ENCODE results near the gene FOXK1.
A peak's percentile ranks its signal among the peaks of the same experiment; 100 is the strongest.
"Not testable (repeated sequence)": the region's sequence is repeated elsewhere in the genome, so short reads cannot be mapped to it uniquely, and the experiment has no call there.

Gene FOXK1

DNA sequence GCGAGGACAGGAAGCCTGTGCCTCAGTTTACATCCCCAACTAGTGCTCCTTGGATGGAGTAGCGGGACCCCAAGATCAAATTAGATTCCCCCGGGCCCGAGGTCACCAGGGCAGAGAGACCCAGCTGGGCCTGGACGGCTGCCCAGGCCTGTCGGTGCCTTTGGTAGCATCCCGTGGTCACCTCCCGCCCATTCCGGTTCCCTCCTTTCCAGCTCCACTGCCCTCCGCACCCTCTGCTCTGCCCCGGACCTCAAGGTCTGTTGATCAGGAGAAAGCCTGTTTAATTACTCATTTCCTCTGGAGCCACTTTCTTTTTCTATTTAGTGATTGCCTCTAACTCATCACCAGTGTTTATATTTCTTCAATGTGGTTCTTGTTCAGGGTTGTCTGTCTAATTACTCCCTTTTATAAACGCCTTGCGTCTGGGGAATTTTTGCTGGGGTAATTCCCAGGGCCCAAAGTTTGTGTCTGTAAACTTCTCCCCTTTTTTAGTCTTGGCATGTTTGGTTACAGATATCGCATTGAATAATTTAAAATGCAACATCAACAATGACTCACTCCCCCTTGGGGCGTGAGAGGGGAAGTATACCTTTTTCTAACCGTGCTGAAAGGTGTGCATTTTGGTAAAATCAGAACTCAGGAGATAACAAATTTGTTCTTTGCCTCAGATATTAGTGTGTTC lies 1.9 kb downstream of the FOXK1 start:
- Mint-ChIP-seq H3K4me1 (ENCODE audit: low read depth) (peaks cover 52% of the 10 kb centered on the region), H3K9me3 (no peaks in the 10 kb centered on the region), H3K4me3 (peak overlapping the region; percentile 89)

DNA sequence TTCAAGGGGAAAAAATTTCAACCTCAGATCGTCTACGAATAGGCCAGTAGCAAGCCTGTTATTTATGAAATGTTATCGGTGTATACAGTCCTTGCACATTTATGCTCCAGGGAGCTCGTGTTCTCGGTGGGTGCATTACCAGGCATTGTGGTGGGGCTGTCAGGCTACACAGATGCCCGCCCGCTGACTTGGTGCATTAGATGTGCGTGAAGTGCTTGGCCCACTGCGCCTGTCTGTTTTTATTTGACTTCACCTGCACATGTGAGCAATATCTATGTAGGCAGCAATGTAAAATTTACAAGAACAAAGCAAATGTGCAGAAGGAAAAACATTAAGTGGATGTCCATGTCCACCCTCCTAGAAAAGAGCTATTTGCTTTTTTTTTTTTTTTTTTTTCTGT lies 2.8 kb downstream of the FOXK1 start:
- Mint-ChIP-seq H3K36me3 (ENCODE audit: low read depth) (peaks cover 27% of the 10 kb centered on the region), H3K9me3 (no peaks in the 10 kb centered on the region), H3K4me3 (peak overlapping the region; percentile 89), H3K27me3 (no peaks in the 10 kb centered on the region), H3K27ac (peak overlapping the region; percentile 84), H3K4me1 (ENCODE audit: low read depth) (peaks cover 60% of the 10 kb centered on the region)

More for the DNA sequence above, 1.9 kb downstream of the FOXK1 start:
- Mint-ChIP-seq H3K36me3 (ENCODE audit: low read depth) (peaks cover 19% of the 10 kb centered on the region), H3K27ac (peak overlapping the region; percentile 84), H3K27me3 (no peaks in the 10 kb centered on the region)

DNA sequence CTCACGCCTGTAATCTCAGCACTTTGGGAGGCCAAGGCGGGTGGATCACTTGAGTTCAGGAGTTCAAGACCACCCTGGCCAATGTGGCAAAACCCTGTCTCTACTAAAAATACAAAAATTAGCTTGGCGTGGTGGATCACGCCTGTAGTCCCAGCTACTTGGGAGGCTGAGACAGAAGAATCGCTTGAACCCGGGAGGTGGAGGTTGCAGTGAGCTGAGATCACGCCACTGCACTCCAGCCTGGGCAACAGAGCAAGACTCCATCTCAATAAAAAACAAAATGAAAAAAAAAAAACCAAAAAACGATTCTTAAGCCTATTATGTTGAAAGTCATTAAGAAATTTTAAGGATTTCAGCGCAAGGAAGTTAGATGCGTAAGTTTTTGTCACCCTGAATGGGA lies 3.6 kb downstream of the FOXK1 start:
- H3K9me3 Mint-ChIP-seq, H3K27me3 Mint-ChIP-seq, H3K4me3 Mint-ChIP-seq: not testable (repeated sequence)
- peaks cover 27% of the 10 kb centered on the region for H3K36me3 Mint-ChIP-seq (ENCODE audit: low read depth)
- H3K4me1 Mint-ChIP-seq (ENCODE audit: low read depth) = peaks cover 69% of the 10 kb centered on the region
- H3K27ac Mint-ChIP-seq = peak overlapping the region; percentile 45

DNA sequence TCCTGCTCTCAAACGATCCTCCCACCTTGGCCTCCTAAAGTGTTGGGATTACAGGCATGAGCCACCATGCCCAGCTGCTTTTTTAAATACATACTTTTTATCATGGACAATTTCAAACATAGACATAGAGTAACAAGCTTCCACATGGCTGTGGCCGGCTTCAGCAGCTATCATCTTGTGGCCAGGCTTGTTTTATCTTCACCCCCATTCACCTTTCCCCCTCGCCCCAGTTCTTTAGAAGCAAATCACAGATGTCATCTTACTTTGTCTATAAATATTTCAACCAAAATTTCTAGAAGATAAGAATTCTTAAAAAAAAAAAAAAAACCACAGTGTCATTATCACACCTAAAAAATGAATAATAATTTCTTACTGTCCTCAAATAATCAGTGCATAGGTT lies 5.9 kb downstream of the FOXK1 start:
- peaks cover 31% of the 10 kb centered on the region for H3K36me3 Mint-ChIP-seq (ENCODE audit: low read depth)
- peak overlapping the region; percentile 52 for H3K27ac Mint-ChIP-seq
- peaks cover 80% of the 10 kb centered on the region for H3K4me1 Mint-ChIP-seq (ENCODE audit: low read depth)
- no peaks in the 10 kb centered on the region for H3K9me3 Mint-ChIP-seq
- H3K27me3 Mint-ChIP-seq = no peaks in the 10 kb centered on the region
- H3K4me3 Mint-ChIP-seq = no peak overlapping the region

DNA sequence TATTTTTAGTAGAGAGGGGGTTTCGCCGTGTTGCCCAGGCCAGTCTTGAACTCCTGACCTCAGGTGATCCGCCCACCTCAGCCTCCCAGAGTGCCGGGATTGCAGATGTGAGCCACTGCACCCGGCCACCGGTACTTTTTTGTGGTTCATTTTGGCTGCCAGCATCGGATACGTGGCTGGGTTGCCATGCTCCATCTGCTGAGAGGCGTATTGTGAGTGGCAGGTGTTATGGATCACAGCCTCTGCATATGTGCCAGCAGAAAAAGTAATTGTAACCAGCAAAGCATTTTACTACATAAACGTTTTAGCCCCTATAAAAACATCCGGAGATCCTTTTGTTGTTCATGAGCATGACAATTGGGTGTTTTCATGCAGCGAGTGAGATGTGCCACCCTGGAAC lies 7.1 kb downstream of the FOXK1 start:
- H3K36me3 Mint-ChIP-seq (ENCODE audit: low read depth) = peaks cover 27% of the 10 kb centered on the region
- H3K4me3 Mint-ChIP-seq = no peak overlapping the region
- H3K4me1 Mint-ChIP-seq (ENCODE audit: low read depth) = peaks cover 81% of the 10 kb centered on the region
- no peaks in the 10 kb centered on the region for H3K27me3 Mint-ChIP-seq
- no peak overlapping the region for H3K27ac Mint-ChIP-seq
- no peaks in the 10 kb centered on the region for H3K9me3 Mint-ChIP-seq

DNA sequence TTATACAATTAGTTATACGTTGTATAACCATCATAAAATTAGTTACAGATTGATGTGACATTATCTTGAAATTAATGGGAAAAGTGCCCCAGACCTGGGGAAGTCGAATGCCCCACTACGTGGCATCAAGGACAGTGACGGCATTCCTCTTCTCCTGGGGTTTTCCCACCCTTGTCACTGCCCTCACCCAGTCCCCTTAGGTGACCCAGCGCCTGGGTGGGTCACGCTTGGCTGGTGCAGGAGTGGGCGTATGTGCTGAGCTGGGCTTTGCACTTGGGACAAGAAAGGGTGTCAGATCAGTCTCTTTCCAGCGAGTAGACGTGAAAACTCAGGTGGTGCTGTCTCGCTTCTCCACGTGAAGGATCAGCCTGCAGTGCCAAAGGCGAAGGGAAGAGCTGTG lies 7.6 kb downstream of the FOXK1 start:
- Mint-ChIP-seq H3K4me3 (no peak overlapping the region), H3K27ac (peak overlapping the region; percentile 38), H3K4me1 (ENCODE audit: low read depth) (peaks cover 81% of the 10 kb centered on the region), H3K36me3 (ENCODE audit: low read depth) (peaks cover 22% of the 10 kb centered on the region), H3K9me3 (no peaks in the 10 kb centered on the region), H3K27me3 (no peaks in the 10 kb centered on the region)

DNA sequence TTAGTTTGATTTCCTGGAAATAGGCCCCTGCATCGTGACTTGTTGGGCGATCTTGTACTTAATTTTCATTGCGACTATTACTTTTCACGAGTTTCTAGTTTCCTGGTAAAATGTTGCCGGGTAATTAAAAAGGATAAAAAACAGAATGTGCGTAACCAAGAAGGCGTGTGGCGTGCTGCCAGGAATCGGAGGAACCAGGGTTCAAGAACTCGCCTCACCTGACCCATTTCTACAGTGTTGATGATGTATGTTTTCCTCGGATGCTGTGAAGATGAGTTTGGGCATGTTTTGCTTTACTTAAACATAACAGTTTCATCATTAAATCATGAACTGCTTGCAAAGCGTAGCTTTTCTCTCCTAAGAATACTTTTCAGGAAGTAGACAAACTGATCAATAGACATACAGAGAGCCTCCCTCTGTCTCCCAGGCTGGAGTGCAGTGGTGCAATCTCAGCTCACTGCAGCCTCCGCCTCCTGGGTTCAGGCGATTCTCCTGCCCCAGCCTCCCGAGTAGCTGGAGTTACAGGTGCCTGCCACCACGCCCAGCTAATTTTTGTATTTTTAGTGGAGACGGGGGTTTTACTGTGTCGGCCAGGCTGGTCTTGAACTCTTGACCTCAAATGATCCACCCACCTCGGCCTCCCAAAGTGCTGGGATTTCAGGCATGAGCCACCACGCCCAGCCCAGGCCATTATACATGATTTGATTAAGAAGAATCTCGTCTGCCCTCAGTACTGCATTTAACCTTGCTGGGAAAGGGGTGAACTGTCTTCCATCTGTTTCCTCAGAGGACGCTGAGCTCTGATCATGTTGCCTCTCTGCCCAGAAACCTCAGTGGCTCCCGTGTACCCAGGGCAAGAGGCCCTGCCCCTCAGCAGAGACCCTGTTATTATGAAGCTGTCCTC lies 9.1 kb downstream of the FOXK1 start:
- no peaks in the 10 kb centered on the region for H3K9me3 Mint-ChIP-seq
- no peak overlapping the region for H3K27ac Mint-ChIP-seq
- H3K36me3 Mint-ChIP-seq (ENCODE audit: low read depth) = peaks cover 19% of the 10 kb centered on the region
- no peaks in the 10 kb centered on the region for H3K27me3 Mint-ChIP-seq
- no peak overlapping the region for H3K4me3 Mint-ChIP-seq
- peaks cover 77% of the 10 kb centered on the region for H3K4me1 Mint-ChIP-seq (ENCODE audit: low read depth)

DNA sequence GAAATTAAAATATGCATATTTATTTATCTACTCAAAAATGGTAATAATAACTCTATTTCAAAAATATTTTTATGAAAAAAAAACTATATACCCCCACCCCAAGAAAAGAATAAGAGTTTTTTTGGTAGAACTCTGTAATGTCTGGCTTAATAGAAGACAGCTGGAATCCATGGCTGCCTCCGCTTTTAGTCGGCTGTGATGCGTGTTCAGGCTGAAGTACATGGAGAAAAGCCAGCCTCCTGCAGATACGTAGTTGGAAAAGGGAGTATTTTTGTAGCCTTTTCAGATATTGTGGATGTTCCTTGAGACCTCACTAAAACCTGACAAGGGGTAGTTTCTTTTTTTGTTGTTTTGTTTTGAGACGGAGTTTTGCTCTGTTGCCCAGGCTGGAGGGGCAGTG lies 10.0 kb downstream of the FOXK1 start:
- Mint-ChIP-seq H3K4me1 (ENCODE audit: low read depth) (peaks cover 72% of the 10 kb centered on the region), H3K27ac (no peak overlapping the region), H3K9me3 (no peaks in the 10 kb centered on the region), H3K36me3 (ENCODE audit: low read depth) (peaks cover 22% of the 10 kb centered on the region), H3K27me3 (no peaks in the 10 kb centered on the region), H3K4me3 (no peak overlapping the region)

DNA sequence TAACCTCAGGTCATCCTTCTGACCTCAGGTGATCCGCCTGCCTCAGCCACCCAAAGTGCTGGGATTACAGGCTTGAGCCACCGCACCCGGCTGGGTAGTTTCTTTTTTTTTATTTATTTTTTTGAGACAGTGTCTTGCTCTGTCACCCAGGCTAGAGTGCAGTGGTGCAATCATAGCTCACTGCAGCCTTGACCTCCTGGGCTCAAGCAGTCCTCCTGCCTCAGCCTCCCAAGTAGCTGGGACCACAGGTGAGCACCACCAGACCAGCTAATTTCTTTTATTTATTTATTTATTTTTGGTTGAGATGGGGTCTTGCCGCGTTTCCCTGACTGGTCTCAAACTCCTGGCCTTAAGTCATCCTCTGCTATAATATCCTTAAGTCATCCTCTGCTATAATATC lies 10.5 kb downstream of the FOXK1 start:
- Mint-ChIP-seq H3K4me1 (ENCODE audit: low read depth) (peaks cover 67% of the 10 kb centered on the region), H3K36me3 (ENCODE audit: low read depth) (peaks cover 20% of the 10 kb centered on the region)
- not testable (repeated sequence) for H3K4me3 Mint-ChIP-seq, H3K9me3 Mint-ChIP-seq, H3K27me3 Mint-ChIP-seq, H3K27ac Mint-ChIP-seq

DNA sequence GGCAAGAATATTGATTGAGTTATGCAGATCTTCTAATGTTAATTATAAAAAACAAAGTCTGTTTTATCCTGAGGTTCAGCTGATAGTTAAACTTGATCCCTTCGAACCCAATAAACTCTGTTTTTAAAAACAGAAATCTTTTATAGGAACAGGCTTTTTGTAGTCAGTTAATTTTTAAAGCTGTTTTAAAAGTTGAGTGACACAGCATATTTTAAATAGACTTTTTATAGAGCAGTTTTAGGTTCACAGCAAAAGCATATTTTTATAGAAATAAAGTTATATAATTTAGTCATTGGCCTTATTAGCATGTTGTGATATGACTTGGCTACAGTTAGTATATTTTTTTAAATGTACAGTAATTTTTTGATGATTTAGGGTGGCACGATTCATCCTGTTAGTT lies 11.1 kb downstream of the FOXK1 start:
- peaks cover 15% of the 10 kb centered on the region for H3K36me3 Mint-ChIP-seq (ENCODE audit: low read depth)
- H3K27ac Mint-ChIP-seq = no peak overlapping the region
- H3K27me3 Mint-ChIP-seq = no peaks in the 10 kb centered on the region
- no peak overlapping the region for H3K4me3 Mint-ChIP-seq
- no peaks in the 10 kb centered on the region for H3K9me3 Mint-ChIP-seq
- peaks cover 62% of the 10 kb centered on the region for H3K4me1 Mint-ChIP-seq (ENCODE audit: low read depth)

DNA sequence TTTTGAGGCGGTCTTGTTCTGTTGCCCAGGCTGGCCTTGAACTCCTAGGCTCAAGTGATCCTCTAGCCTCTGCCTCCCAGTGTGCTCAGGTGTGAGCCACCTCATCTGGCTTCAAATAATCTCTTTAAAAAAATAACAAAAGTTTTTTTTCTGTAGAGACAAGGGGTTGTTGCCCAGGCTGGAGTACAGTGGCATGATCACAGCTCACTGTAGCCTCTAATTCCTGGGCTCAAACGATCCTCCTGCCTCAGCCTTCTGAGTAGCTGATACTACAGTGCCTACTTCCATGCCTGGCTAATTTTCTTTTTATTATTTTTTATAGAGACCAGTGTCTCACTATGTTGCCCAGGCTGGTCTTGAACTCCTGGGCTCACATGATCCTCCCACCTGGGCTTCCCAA lies 11.7 kb downstream of the FOXK1 start:
- Mint-ChIP-seq H3K36me3 (ENCODE audit: low read depth) (peaks cover 15% of the 10 kb centered on the region), H3K27ac (peak overlapping the region; percentile 40), H3K4me3 (no peak overlapping the region), H3K4me1 (ENCODE audit: low read depth) (peaks cover 59% of the 10 kb centered on the region), H3K9me3 (no peaks in the 10 kb centered on the region), H3K27me3 (no peaks in the 10 kb centered on the region)

DNA sequence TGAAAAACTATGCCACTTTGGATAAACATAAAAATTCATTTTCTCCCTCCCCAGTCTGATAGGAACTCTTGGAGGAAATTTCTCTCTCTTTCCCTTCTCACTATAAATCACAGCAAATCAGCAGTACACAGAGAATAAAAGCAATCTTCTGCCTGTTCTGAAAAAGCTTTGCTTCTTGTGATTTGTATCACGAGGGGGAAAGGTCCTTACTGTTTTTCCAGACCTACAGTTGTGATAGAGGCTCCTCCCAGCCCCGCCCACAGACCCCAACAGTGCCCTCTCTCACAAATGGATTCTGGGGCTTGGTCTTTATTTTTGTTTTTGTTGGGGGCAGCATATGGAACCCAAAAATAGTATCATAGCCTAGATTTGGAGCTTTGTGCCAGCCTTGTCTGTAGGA lies 12.2 kb downstream of the FOXK1 start:
- H3K36me3 Mint-ChIP-seq (ENCODE audit: low read depth) = peaks cover 13% of the 10 kb centered on the region
- H3K4me3 Mint-ChIP-seq = no peak overlapping the region
- H3K9me3 Mint-ChIP-seq = no peaks in the 10 kb centered on the region

DNA sequence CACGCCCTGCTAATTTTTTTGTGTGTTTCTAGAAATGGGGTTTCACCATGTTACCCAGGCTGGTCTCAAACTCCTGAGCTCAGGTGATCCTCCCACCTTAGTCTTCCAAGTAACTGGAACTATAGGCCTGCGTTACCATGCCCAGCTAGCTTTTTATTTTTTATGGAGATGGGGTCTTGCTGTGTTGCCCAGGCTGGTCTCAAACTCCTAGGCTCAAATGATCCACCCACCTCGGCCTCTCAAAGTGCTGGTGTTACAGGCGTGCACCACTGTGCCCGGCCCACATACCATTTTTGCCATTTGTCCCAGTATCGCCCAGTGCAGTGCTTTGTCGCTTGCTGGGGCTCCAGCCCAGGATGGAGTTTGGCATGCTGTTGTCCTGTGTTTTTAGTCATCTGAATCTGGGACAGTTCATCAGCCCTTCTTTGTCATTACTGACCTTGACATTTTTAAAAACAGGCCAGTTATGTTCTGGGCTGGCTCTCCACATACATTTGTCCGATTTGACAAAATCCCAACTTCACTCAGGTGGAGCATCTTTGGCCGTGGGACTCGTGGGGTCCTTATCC lies 16.7 kb downstream of the FOXK1 start:
- Mint-ChIP-seq H3K27me3 (no peaks in the 10 kb centered on the region), H3K9me3 (no peaks in the 10 kb centered on the region), H3K27ac (no peak overlapping the region), H3K36me3 (ENCODE audit: low read depth) (peaks cover 4% of the 10 kb centered on the region), H3K4me3 (no peak overlapping the region), H3K4me1 (ENCODE audit: low read depth) (peaks cover 49% of the 10 kb centered on the region)

More for the DNA sequence above, 12.2 kb downstream of the FOXK1 start:
- no peak overlapping the region for H3K27ac Mint-ChIP-seq
- no peaks in the 10 kb centered on the region for H3K27me3 Mint-ChIP-seq
- H3K4me1 Mint-ChIP-seq (ENCODE audit: low read depth) = peaks cover 58% of the 10 kb centered on the region

DNA sequence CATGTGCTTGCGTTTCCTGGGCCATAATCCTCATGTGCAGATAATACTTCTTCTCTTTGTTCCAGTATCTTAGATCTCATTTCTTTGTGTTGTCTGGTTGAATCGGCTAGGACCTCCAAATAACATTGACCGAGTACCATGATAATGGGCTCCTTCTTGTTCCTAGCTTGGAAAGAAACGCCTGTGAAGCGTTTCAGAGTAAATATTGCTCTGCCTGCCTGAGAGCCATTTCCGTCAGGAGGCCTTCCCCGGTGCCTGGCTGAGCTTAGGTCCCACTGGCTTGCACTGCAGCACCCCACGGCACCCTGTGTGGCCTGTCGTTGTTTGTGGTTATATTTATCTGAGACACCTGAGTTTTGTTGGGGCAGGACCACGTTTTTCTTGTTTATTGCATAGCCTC lies 17.7 kb downstream of the FOXK1 start:
- Mint-ChIP-seq H3K36me3 (ENCODE audit: low read depth) (peaks cover 4% of the 10 kb centered on the region), H3K9me3 (no peaks in the 10 kb centered on the region), H3K27ac (peak overlapping the region; percentile 10), H3K27me3 (no peaks in the 10 kb centered on the region), H3K4me1 (ENCODE audit: low read depth) (peaks cover 48% of the 10 kb centered on the region), H3K4me3 (no peak overlapping the region)

DNA sequence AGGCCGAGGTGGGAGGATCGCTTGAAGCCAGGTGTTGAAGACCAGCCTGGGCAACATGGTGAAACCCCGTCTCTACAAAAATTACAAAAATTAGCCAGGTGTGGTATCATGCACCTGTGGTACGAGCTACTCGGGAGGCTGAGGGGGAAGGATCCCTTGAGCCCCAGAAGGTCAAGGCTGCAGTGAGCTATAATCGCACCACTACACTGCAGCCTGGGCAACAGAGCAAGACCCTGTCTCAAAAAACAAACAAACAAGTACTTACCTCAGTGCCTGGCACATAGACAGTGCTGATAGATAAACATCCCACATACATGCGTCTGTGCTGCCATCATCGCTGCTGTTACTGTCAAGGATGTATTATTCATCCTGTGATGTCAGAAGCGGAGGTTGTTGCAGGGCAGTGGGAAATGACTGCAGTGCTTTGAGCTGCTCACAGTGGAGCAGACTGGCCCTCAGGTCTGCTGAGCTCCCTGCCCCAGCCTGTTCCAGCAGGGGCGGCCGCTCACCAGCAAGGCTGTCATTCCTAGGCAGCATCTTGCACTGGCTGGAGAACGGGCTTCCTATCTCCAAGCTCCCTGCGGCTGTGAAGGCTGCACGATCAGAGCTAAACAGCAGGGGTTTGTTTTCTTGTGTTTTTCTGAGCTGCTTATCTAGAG lies 18.6 kb downstream of the FOXK1 start:
- peaks cover 4% of the 10 kb centered on the region for H3K36me3 Mint-ChIP-seq (ENCODE audit: low read depth)
- peak overlapping the region; percentile 31 for H3K27ac Mint-ChIP-seq
- no peaks in the 10 kb centered on the region for H3K27me3 Mint-ChIP-seq
- no peaks in the 10 kb centered on the region for H3K9me3 Mint-ChIP-seq
- H3K4me3 Mint-ChIP-seq = no peak overlapping the region
- peaks cover 51% of the 10 kb centered on the region for H3K4me1 Mint-ChIP-seq (ENCODE audit: low read depth)

Data from stimulated activated naive CD8-positive, alpha-beta T cell treated with anti-CD3 and anti-CD28 coated beads, Interleukin-15, Interleukin-2, amounts not matched to agents 100 ng/mL and 50 ng/mL, for 24 hours (primary cell).